ENCODE data around the gene LY6G5B.
"Not testable (repeated sequence)": the region's sequence is repeated elsewhere in the genome, so short reads cannot be mapped to it uniquely, and the experiment has no call there.

LY6G5B gene

GRCh38 chr6:31692886-31693285, 23.1 kb downstream of the LY6G5B start:
- DNase-seq (ENCODE audit: low read depth in 1 of 2, low spot score in 1 of 2), result no peak
- no peak for TF ChIP-seq JUND (IDR thresholded peaks at IDR 0.05; ENCODE audit: low read depth)

GRCh38 chr6:31693535-31693934, 23.8 kb downstream of the LY6G5B start:
- DNase-seq (ENCODE audit: low read depth in 1 of 2, low spot score in 1 of 2), result no peak
- in situ Hi-C loops (cut with HindIII; ENCODE audit: low pct_unique_long_range_greater_than_20kb, low sequenced_read_pairs), result no loop called here
- TF ChIP-seq JUND (IDR thresholded peaks at IDR 0.05; ENCODE audit: low read depth), result no peak

More at GRCh38 chr6:31692886-31693285, 23.1 kb downstream of the LY6G5B start:
- in situ Hi-C loops (cut with HindIII; ENCODE audit: low pct_unique_long_range_greater_than_20kb, low sequenced_read_pairs), result no loop called here

- no peak for DNase-seq (ENCODE audit: low read depth in 1 of 2, low spot score in 1 of 2)
- no peak for TF ChIP-seq JUND (IDR thresholded peaks at IDR 0.05; ENCODE audit: low read depth)
- in situ Hi-C loops (cut with HindIII; ENCODE audit: low pct_unique_long_range_greater_than_20kb, low sequenced_read_pairs), result no loop called here
These were observed 27.8 kb downstream of the LY6G5B start for GRCh38 chr6:31697555-31697954.

- no peak for TF ChIP-seq JUND (IDR thresholded peaks at IDR 0.05; ENCODE audit: low read depth)
- no peak for DNase-seq (ENCODE audit: low read depth in 1 of 2, low spot score in 1 of 2)
- in situ Hi-C loops (cut with HindIII; ENCODE audit: low pct_unique_long_range_greater_than_20kb, low sequenced_read_pairs), result no loop called here
These were observed 31.1 kb downstream of the LY6G5B start for GRCh38 chr6:31700740-31701401.

GRCh38 chr6:31701666-31702404, 32.1 kb downstream of the LY6G5B start:
- in situ Hi-C loops (cut with HindIII; ENCODE audit: low pct_unique_long_range_greater_than_20kb, low sequenced_read_pairs), result no loop called here
- TF ChIP-seq JUND (IDR thresholded peaks at IDR 0.05; ENCODE audit: low read depth), result no peak
- no peak for DNase-seq (ENCODE audit: low read depth in 1 of 2, low spot score in 1 of 2)

- peak in 1 of 2 experiments; percentile 18 for DNase-seq (ENCODE audit: low read depth in 1 of 2, low spot score in 1 of 2)
- TF ChIP-seq JUND (IDR thresholded peaks at IDR 0.05; ENCODE audit: low read depth), result no peak
- in situ Hi-C loops (cut with HindIII; ENCODE audit: low pct_unique_long_range_greater_than_20kb, low sequenced_read_pairs), result no loop called here
These were observed 32.6 kb downstream of the LY6G5B start for GRCh38 chr6:31702405-31702818.

GRCh38 chr6:31702819-31703716, 33.3 kb downstream of the LY6G5B start, which contains the start of gene ABHD16A:
Gene ABHD16A (minus strand): TSS chr6:31703324. CDS start chr6:31703281, 43 bp downstream.
- TF ChIP-seq JUND (IDR thresholded peaks at IDR 0.05; ENCODE audit: low read depth), result no peak
- peak; percentile 92 to 98 for DNase-seq (ENCODE audit: low read depth in 1 of 2, low spot score in 1 of 2)
- in situ Hi-C loops (cut with HindIII; ENCODE audit: low pct_unique_long_range_greater_than_20kb, low sequenced_read_pairs), result no loop called here

- no peak for TF ChIP-seq JUND (IDR thresholded peaks at IDR 0.05; ENCODE audit: low read depth)
- DNase-seq (ENCODE audit: low read depth in 1 of 2, low spot score in 1 of 2), result no peak
- in situ Hi-C loops (cut with HindIII; ENCODE audit: low pct_unique_long_range_greater_than_20kb, low sequenced_read_pairs), result no loop called here
These were observed 36.2 kb downstream of the LY6G5B start for GRCh38 chr6:31705931-31706330.

- no peak for TF ChIP-seq JUND (IDR thresholded peaks at IDR 0.05; ENCODE audit: low read depth)
- in situ Hi-C loops (cut with HindIII; ENCODE audit: low pct_unique_long_range_greater_than_20kb, low sequenced_read_pairs), result no loop called here
- DNase-seq (ENCODE audit: low read depth in 1 of 2, low spot score in 1 of 2), result no peak
These were observed 36.8 kb downstream of the LY6G5B start, which contains the start of gene LY6G6F for GRCh38 chr6:31706599-31706998. Gene LY6G6F (plus strand): TSS chr6:31706866. CDS start chr6:31706907, 41 bp downstream.

GRCh38 chr6:31707701-31708100, 37.9 kb downstream of the LY6G5B start:
- TF ChIP-seq JUND (IDR thresholded peaks at IDR 0.05; ENCODE audit: low read depth), result no peak
- DNase-seq (ENCODE audit: low read depth in 1 of 2, low spot score in 1 of 2), result no peak
- in situ Hi-C loops (cut with HindIII; ENCODE audit: low pct_unique_long_range_greater_than_20kb, low sequenced_read_pairs), result no loop called here

- DNase-seq (ENCODE audit: low read depth in 1 of 2, low spot score in 1 of 2), result no peak
- in situ Hi-C loops (cut with HindIII; ENCODE audit: low pct_unique_long_range_greater_than_20kb, low sequenced_read_pairs), result no loop called here
- no peak for TF ChIP-seq JUND (IDR thresholded peaks at IDR 0.05; ENCODE audit: low read depth)
These were observed 38.4 kb downstream of the LY6G5B start for GRCh38 chr6:31708224-31708623.

- DNase-seq (ENCODE audit: low read depth in 1 of 2, low spot score in 1 of 2); in situ Hi-C loops (cut with HindIII; ENCODE audit: low pct_unique_long_range_greater_than_20kb, low sequenced_read_pairs): not testable (repeated sequence)
These were observed 39.4 kb downstream of the LY6G5B start for GRCh38 chr6:31709157-31709556.

Data from T47D (cell line).